ENCODE results near the gene IQGAP3. TPM values are rescaled to one million over a fixed set of nuclear protein-coding genes. Genes with fewer than 3 reads are reported as not detected.

The IQGAP3 gene
- total RNA-seq, 2 donors from 2014 or later: 13.6 to 57.9 TPM

- DNase-seq: peak; percentile 70
- Histone ChIP-seq H3K27me3 (no peaks in the 10 kb centered on the region), H3K27ac (peak overlapping the region; percentile 66), H3K9ac (ENCODE audit: low read depth in 2 of 2, low read length in 2 of 2) (peak overlapping the region; percentile 48 to 56), H3K4me3 (no peak overlapping the region), H3K9me3 (no peaks in the 10 kb centered on the region), H3K4me1 (peaks cover 44% of the 10 kb centered on the region), H3K36me3 (no peaks in the 10 kb centered on the region)
- intact Hi-C loops (cut with DNase I): no loop called here
- no peak for TF ChIP-seq CTCF (IDR thresholded peaks at IDR 0.05)
These were observed 75.2 kb downstream of the IQGAP3 start for GRCh38 chr1:156497078-156497742.

- intact Hi-C loops (cut with DNase I): no loop called here
- Histone ChIP-seq H3K36me3 (no peaks in the 10 kb centered on the region), H3K4me3 (no peak overlapping the region), H3K27ac (peak overlapping the region; percentile 66), H3K27me3 (no peaks in the 10 kb centered on the region), H3K9me3 (no peaks in the 10 kb centered on the region), H3K4me1 (peaks cover 47% of the 10 kb centered on the region), H3K9ac (ENCODE audit: low read depth in 2 of 2, low read length in 2 of 2) (peak overlapping the region; percentile 48 to 56)
- no peak for TF ChIP-seq CTCF (IDR thresholded peaks at IDR 0.05)
- DNase-seq: peak; percentile 38
These were observed 76.1 kb downstream of the IQGAP3 start for GRCh38 chr1:156496211-156496761.

GRCh38 chr1:156495401-156496140 lies 76.8 kb downstream of the IQGAP3 start:
- H3K4me3 ChIP-seq: no peak overlapping the region
- intact Hi-C loops (cut with DNase I): no loop called here
- H3K27ac ChIP-seq: peak overlapping the region; percentile 36
- peaks cover 54% of the 10 kb centered on the region for H3K4me1 ChIP-seq
- no peaks in the 10 kb centered on the region for H3K9me3 ChIP-seq
- H3K36me3 ChIP-seq: no peaks in the 10 kb centered on the region
- H3K9ac ChIP-seq (ENCODE audit: low read depth in 2 of 2, low read length in 2 of 2): peak overlapping the region in 1 of 2 donors; percentile 56
- peak; percentile 48 for DNase-seq
- no peaks in the 10 kb centered on the region for H3K27me3 ChIP-seq
- no peak for TF ChIP-seq CTCF (IDR thresholded peaks at IDR 0.05)

GRCh38 chr1:156494309-156494895 lies 78.0 kb downstream of the IQGAP3 start:
- DNase-seq: no peak
- Histone ChIP-seq H3K4me3 (no peak overlapping the region), H3K9me3 (no peaks in the 10 kb centered on the region), H3K27me3 (no peaks in the 10 kb centered on the region), H3K9ac (ENCODE audit: low read depth in 2 of 2, low read length in 2 of 2) (peak overlapping the region in 1 of 2 donors; percentile 9), H3K4me1 (peaks cover 64% of the 10 kb centered on the region), H3K36me3 (no peaks in the 10 kb centered on the region), H3K27ac (no peak overlapping the region)
- TF ChIP-seq CTCF (IDR thresholded peaks at IDR 0.05): no peak
- intact Hi-C loops (cut with DNase I): no loop called here

GRCh38 chr1:156493742-156494141 lies 78.6 kb downstream of the IQGAP3 start:
- no peaks in the 10 kb centered on the region for H3K27me3 ChIP-seq
- peaks cover 70% of the 10 kb centered on the region for H3K4me1 ChIP-seq
- DNase-seq: no peak
- no peak overlapping the region for H3K9ac ChIP-seq (ENCODE audit: low read depth in 2 of 2, low read length in 2 of 2)
- no peak for TF ChIP-seq CTCF (IDR thresholded peaks at IDR 0.05)
- intact Hi-C loops (cut with DNase I): no loop called here
- no peak overlapping the region for H3K27ac ChIP-seq
- H3K4me3 ChIP-seq: no peak overlapping the region
- no peaks in the 10 kb centered on the region for H3K9me3 ChIP-seq
- no peaks in the 10 kb centered on the region for H3K36me3 ChIP-seq
